Vagina (tissue), 2 donors: ENCODE data around the gene ADPRHL1.

ENCODE experiments used
- CTCF ChIP-seq, 3 experiments: fragments of 450-650 bp in 2 of 3; fragments of 200-600 bp in 1 of 3; sonication (generic) in 1 of 3; IDR thresholded peaks; one replicate each; pipeline ENCODE4 v1.5.1; 2017 to 2019; ENCODE audit warnings: antibody characterized with exemption in 3 of 3, mild to moderate bottlenecking in 2 of 3, moderate library complexity in 2 of 3
- POLR2A ChIP-seq, 2 donors: fragments of 450-650 bp; IDR thresholded peaks; one replicate each; pipeline ENCODE4 v1.6.1; 2017; ENCODE audit warnings: antibody characterized with exemption in 2 of 2, mild to moderate bottlenecking in 2 of 2, moderate library complexity in 2 of 2
- POLR2AphosphoS5 ChIP-seq, 2 donors: sonication (generic); formaldehyde crosslinking; IDR thresholded peaks; one replicate each; pipeline ENCODE4 v1.9.0; 2017; ENCODE audit warnings: antibody characterized with exemption in 2 of 2, mild to moderate bottlenecking in 2 of 2, low read depth in 1 of 2; ENCODE audit not compliant: insufficient read depth in 1 of 2

GRCh38 chr13:113402471-113403254 is 50.6 kb downstream of the ADPRHL1 start:
- TF ChIP-seq CTCF (IDR thresholded peaks at IDR 0.05) = no peak
- TF ChIP-seq POLR2AphosphoS5 (IDR thresholded peaks at IDR 0.05; ENCODE audit: insufficient read depth in 1 of 2, low read depth in 1 of 2) = no peak
- TF ChIP-seq POLR2A (IDR thresholded peaks at IDR 0.05) = no peak
